BLaER1 (cell line): Measurements from ENCODE around the gene DOLPP1.

ENCODE experiments used
- H3K27ac ChIP-seq: shearing (Covaris generic); formaldehyde crosslinking; 2 replicates; pipeline ENCODE4 v1.8.1; 2022
- H3K27me3 ChIP-seq: shearing (Covaris generic); formaldehyde crosslinking; 2 replicates; pipeline ENCODE4 v1.8.1; 2022
- H3K36me3 ChIP-seq: shearing (Covaris generic); formaldehyde crosslinking; 2 replicates; pipeline ENCODE4 v1.8.1; 2022
- H3K4me1 ChIP-seq: shearing (Covaris generic); formaldehyde crosslinking; 2 replicates; pipeline ENCODE4 v1.8.1; 2022
- H3K4me2 ChIP-seq: shearing (Covaris generic); formaldehyde crosslinking; 2 replicates; pipeline ENCODE4 v1.8.1; 2022
- H3K4me3 ChIP-seq: shearing (Covaris generic); formaldehyde crosslinking; 2 replicates; pipeline ENCODE4 v1.8.1; 2022
- H3K9ac ChIP-seq: shearing (Covaris generic); formaldehyde crosslinking; 2 replicates; pipeline ENCODE4 v1.8.1; 2022
- H3K9me3 ChIP-seq: shearing (Covaris generic); formaldehyde crosslinking; 2 replicates; pipeline ENCODE4 v1.8.1; 2022
- H4K20me1 ChIP-seq: shearing (Covaris generic); formaldehyde crosslinking; 2 replicates; pipeline ENCODE4 v1.8.1; 2022
- Cebpa-rat ChIP-seq: shearing (Covaris generic); IDR thresholded peaks from 2 replicates; pipeline ENCODE4 v1.8.1; 2022

DOLPP1 gene

GRCh38 chr9:129074106-129074505 lies 6.8 kb upstream of the DOLPP1 start:
- H3K4me1 ChIP-seq = peaks cover 42% of the 10 kb centered on the region
- H3K9ac ChIP-seq = no peak overlapping the region
- H3K27me3 ChIP-seq = no peaks in the 10 kb centered on the region
- H4K20me1 ChIP-seq = no peaks in the 10 kb centered on the region
- TF ChIP-seq Cebpa-rat = no peak
- H3K36me3 ChIP-seq = peaks cover 6% of the 10 kb centered on the region; the same call in 1 of the 2 replicates
- H3K9me3 ChIP-seq = no peaks in the 10 kb centered on the region
- H3K27ac ChIP-seq = no peak overlapping the region
- no peak overlapping the region for H3K4me2 ChIP-seq
- H3K4me3 ChIP-seq = no peak overlapping the region

- H4K20me1 ChIP-seq = no peaks in the 10 kb centered on the region
- H3K4me2 ChIP-seq = no peak overlapping the region
- H3K27me3 ChIP-seq = no peaks in the 10 kb centered on the region
- peaks cover 38% of the 10 kb centered on the region for H3K4me1 ChIP-seq
- no peak overlapping the region for H3K9ac ChIP-seq
- H3K4me3 ChIP-seq = no peak overlapping the region
- no peaks in the 10 kb centered on the region for H3K9me3 ChIP-seq
- H3K27ac ChIP-seq = no peak overlapping the region
- peaks cover 6% of the 10 kb centered on the region; the same call in 1 of the 2 replicates for H3K36me3 ChIP-seq
- TF ChIP-seq Cebpa-rat = no peak
These were observed 4.8 kb upstream of the DOLPP1 start for GRCh38 chr9:129075996-129076639.

- Histone ChIP-seq H3K27ac (no peak overlapping the region), H3K9ac (no peak overlapping the region), H3K4me3 (no peak overlapping the region), H3K4me2 (no peak overlapping the region), H3K27me3 (no peaks in the 10 kb centered on the region), H3K36me3 (peaks cover 6% of the 10 kb centered on the region; the same call in 1 of the 2 replicates), H4K20me1 (peaks cover 2% of the 10 kb centered on the region), H3K4me1 (peaks cover 35% of the 10 kb centered on the region), H3K9me3 (no peaks in the 10 kb centered on the region)
- TF ChIP-seq Cebpa-rat = no peak
These were observed 4.3 kb upstream of the DOLPP1 start for GRCh38 chr9:129076640-129077037.

- Histone ChIP-seq H3K9ac (no peak overlapping the region), H4K20me1 (peaks cover 8% of the 10 kb centered on the region), H3K9me3 (no peaks in the 10 kb centered on the region), H3K36me3 (peaks cover 6% of the 10 kb centered on the region; the same call in 1 of the 2 replicates), H3K4me3 (no peak overlapping the region), H3K4me1 (peaks cover 35% of the 10 kb centered on the region), H3K27me3 (no peaks in the 10 kb centered on the region), H3K27ac (no peak overlapping the region), H3K4me2 (no peak overlapping the region)
- TF ChIP-seq Cebpa-rat = no peak
These were observed 3.7 kb upstream of the DOLPP1 start for GRCh38 chr9:129077236-129077635.

GRCh38 chr9:129078691-129079503 lies 2.0 kb upstream of the DOLPP1 start:
- Histone ChIP-seq H3K4me3 (no peak overlapping the region), H3K36me3 (peaks cover 16% of the 10 kb centered on the region; the same call in 1 of the 2 replicates), H3K27ac (no peak overlapping the region), H3K9ac (0 out of 2 replicates have a peak overlapping the region, but pooled peaks have one; percentile 26), H3K9me3 (no peaks in the 10 kb centered on the region), H4K20me1 (peaks cover 25% of the 10 kb centered on the region), H3K4me1 (peaks cover 41% of the 10 kb centered on the region), H3K4me2 (peak overlapping the region; percentile 30), H3K27me3 (no peaks in the 10 kb centered on the region)
- TF ChIP-seq Cebpa-rat = no peak

GRCh38 chr9:129079829-129080228 lies 1.1 kb upstream of the DOLPP1 start:
- H3K27me3 ChIP-seq = no peaks in the 10 kb centered on the region
- no peaks in the 10 kb centered on the region for H3K9me3 ChIP-seq
- no peak for TF ChIP-seq Cebpa-rat
- peaks cover 29% of the 10 kb centered on the region for H4K20me1 ChIP-seq
- H3K27ac ChIP-seq = no peak overlapping the region
- H3K36me3 ChIP-seq = peaks cover 24% of the 10 kb centered on the region
- peaks cover 41% of the 10 kb centered on the region for H3K4me1 ChIP-seq
- H3K9ac ChIP-seq = no peak overlapping the region
- H3K4me3 ChIP-seq = peak overlapping the region; percentile 78
- H3K4me2 ChIP-seq = peak overlapping the region; percentile 89

- TF ChIP-seq Cebpa-rat = no peak
- Histone ChIP-seq H3K27ac (no peak overlapping the region), H3K9me3 (no peaks in the 10 kb centered on the region), H3K27me3 (no peaks in the 10 kb centered on the region), H3K4me2 (peak overlapping the region; percentile 89), H4K20me1 (peaks cover 29% of the 10 kb centered on the region), H3K4me3 (peak overlapping the region; percentile 78), H3K4me1 (peaks cover 41% of the 10 kb centered on the region), H3K36me3 (peaks cover 28% of the 10 kb centered on the region), H3K9ac (peak overlapping the region; percentile 30; the same call in 1 of the 2 replicates)
These were observed 662 bp upstream of the DOLPP1 start for GRCh38 chr9:129080298-129080600.

GRCh38 chr9:129081388-129081904 lies 535 bp downstream of the DOLPP1 start:
- Histone ChIP-seq H3K27ac (peak overlapping the region; percentile 72), H3K27me3 (no peaks in the 10 kb centered on the region), H3K9ac (peak overlapping the region; percentile 88), H3K4me2 (peak overlapping the region; percentile 98), H4K20me1 (peaks cover 29% of the 10 kb centered on the region), H3K4me3 (peak overlapping the region; percentile 78), H3K9me3 (no peaks in the 10 kb centered on the region), H3K4me1 (peaks cover 41% of the 10 kb centered on the region), H3K36me3 (peaks cover 36% of the 10 kb centered on the region)
- no peak for TF ChIP-seq Cebpa-rat

GRCh38 chr9:129084087-129084486 lies 3.2 kb downstream of the DOLPP1 start:
- peaks cover 58% of the 10 kb centered on the region for H3K36me3 ChIP-seq
- no peak overlapping the region for H3K4me3 ChIP-seq
- H3K4me1 ChIP-seq = peaks cover 30% of the 10 kb centered on the region
- H4K20me1 ChIP-seq = peaks cover 29% of the 10 kb centered on the region
- H3K9me3 ChIP-seq = no peaks in the 10 kb centered on the region
- H3K4me2 ChIP-seq = no peak overlapping the region
- no peaks in the 10 kb centered on the region for H3K27me3 ChIP-seq
- H3K27ac ChIP-seq = no peak overlapping the region
- H3K9ac ChIP-seq = 0 out of 2 replicates have a peak overlapping the region, but pooled peaks have one; percentile 88
- no peak for TF ChIP-seq Cebpa-rat

- no peaks in the 10 kb centered on the region for H3K27me3 ChIP-seq
These were observed 8.3 kb downstream of the DOLPP1 start for GRCh38 chr9:129089246-129089645.

More at GRCh38 chr9:129089246-129089645, 8.3 kb downstream of the DOLPP1 start:
- Histone ChIP-seq H3K36me3 (peaks cover 67% of the 10 kb centered on the region), H4K20me1 (peaks cover under 1% of the 10 kb centered on the region; the same call in 1 of the 2 replicates), H3K4me3 (no peak overlapping the region), H3K4me2 (no peak overlapping the region), H3K9me3 (no peaks in the 10 kb centered on the region), H3K27ac (no peak overlapping the region), H3K4me1 (peaks cover 15% of the 10 kb centered on the region), H3K9ac (no peak overlapping the region)
- TF ChIP-seq Cebpa-rat = no peak
